ENCODE data around the gene IVL.

IVL gene

GRCh38 chr1:152902636-152903035 is 5.7 kb upstream of the IVL start:
- H3K4me3 ChIP-seq (ENCODE audit: control insufficient read depth, low read depth, low read length): no peak overlapping the region
- no peak for DNase-seq (ENCODE audit: low read depth)
- TF ChIP-seq CTCF (IDR thresholded peaks at IDR 0.05; ENCODE audit: control insufficient read depth, insufficient read depth, low read depth, low read length, missing control alignments): no peak

- no peak overlapping the region for H3K4me3 ChIP-seq (ENCODE audit: control insufficient read depth, low read depth, low read length)
- DNase-seq (ENCODE audit: low read depth): no peak
- TF ChIP-seq CTCF (IDR thresholded peaks at IDR 0.05; ENCODE audit: control insufficient read depth, insufficient read depth, low read depth, low read length, missing control alignments): no peak
These were observed 3.5 kb upstream of the IVL start for GRCh38 chr1:152904688-152905440.

- H3K4me3 ChIP-seq (ENCODE audit: control insufficient read depth, low read depth, low read length): no peak overlapping the region
- no peak for TF ChIP-seq CTCF (IDR thresholded peaks at IDR 0.05; ENCODE audit: control insufficient read depth, insufficient read depth, low read depth, low read length, missing control alignments)
- no peak for DNase-seq (ENCODE audit: low read depth)
These were observed 2.3 kb upstream of the IVL start for GRCh38 chr1:152906023-152906565.

- TF ChIP-seq CTCF (IDR thresholded peaks at IDR 0.05; ENCODE audit: control insufficient read depth, insufficient read depth, low read depth, low read length, missing control alignments): no peak
- no peak overlapping the region for H3K4me3 ChIP-seq (ENCODE audit: control insufficient read depth, low read depth, low read length)
- no peak for DNase-seq (ENCODE audit: low read depth)
These were observed 860 bp downstream of the IVL start for GRCh38 chr1:152909206-152909605.

GRCh38 chr1:152912471-152912870 is 4.1 kb downstream of the IVL start:
- no peak overlapping the region for H3K4me3 ChIP-seq (ENCODE audit: control insufficient read depth, low read depth, low read length)
- TF ChIP-seq CTCF (IDR thresholded peaks at IDR 0.05; ENCODE audit: control insufficient read depth, insufficient read depth, low read depth, low read length, missing control alignments): no peak
- no peak for DNase-seq (ENCODE audit: low read depth)

GRCh38 chr1:152912900-152913299 is 4.6 kb downstream of the IVL start:
- no peak for TF ChIP-seq CTCF (IDR thresholded peaks at IDR 0.05; ENCODE audit: control insufficient read depth, insufficient read depth, low read depth, low read length, missing control alignments)
- no peak for DNase-seq (ENCODE audit: low read depth)
- H3K4me3 ChIP-seq (ENCODE audit: control insufficient read depth, low read depth, low read length): no peak overlapping the region

Measured in AG09309 (cell line).